G401.6 (cell line): ENCODE measurements around the gene GOLGA6B.
"Not testable (repeated sequence)": the region's sequence is repeated elsewhere in the genome, so short reads cannot be mapped to it uniquely, and the experiment has no call there.

Experiments used
- FAIRE-seq: peaks from 2 replicates; lab custom pipeline; 2012; peaks lifted over from hg19 to GRCh38; lab: Jason Lieb, UNC

GOLGA6B gene, protein sequence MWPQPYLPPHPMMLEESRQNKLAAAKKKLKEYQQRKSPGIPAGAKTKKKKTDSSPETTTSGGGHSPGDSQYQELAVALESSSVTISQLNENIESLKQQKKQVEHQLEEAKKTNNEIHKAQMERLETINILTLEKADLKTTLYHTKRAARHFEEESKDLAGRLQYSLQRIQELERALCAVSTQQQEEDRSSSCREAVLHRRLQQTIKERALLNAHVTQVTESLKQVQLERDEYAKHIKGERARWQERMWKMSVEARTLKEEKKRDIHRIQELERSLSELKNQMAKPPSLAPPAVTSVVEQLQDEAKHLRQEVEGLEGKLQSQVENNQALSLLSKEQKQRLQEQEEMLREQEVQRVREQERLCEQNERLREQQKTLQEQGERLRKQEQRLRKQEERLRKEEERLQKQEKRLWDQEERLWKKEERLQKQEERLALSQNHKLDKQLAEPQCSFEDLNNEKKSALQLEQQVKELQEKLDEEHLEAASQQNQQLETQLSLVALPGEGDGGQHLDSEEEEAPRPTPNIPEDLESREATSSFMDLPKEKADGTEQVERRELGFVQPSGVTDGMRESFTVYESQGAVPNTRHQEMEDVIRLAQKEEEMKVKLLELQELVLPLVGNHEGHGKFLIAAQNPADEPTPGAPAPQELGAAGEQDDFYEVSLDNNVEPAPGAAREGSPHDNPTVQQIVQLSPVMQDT

DNA sequence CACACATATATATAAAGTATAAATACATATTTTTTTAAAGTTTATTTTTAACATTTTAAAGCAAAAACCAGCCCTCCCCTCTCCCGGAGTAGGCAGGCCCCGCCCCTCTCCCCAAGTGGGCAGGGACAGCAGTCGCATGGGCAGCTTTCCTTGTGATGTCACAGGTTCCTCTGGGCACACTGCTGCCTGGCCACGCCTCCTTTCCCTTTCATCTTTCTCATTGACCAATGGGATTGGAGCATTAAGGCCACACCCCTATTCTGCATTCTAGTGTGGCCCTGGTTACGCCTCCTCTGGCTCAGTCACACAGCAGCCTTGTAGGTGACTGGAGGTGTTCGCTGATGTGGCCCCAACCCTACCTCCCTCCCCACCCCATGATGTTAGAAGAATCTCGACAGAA lies at the start of gene GOLGA6B:
Gene GOLGA6B (plus strand): TSS at position 301 of the 400 bp plus-strand sequence. CDS start 41 bp downstream, at position 342.
- FAIRE-seq: not testable (repeated sequence)

DNA sequence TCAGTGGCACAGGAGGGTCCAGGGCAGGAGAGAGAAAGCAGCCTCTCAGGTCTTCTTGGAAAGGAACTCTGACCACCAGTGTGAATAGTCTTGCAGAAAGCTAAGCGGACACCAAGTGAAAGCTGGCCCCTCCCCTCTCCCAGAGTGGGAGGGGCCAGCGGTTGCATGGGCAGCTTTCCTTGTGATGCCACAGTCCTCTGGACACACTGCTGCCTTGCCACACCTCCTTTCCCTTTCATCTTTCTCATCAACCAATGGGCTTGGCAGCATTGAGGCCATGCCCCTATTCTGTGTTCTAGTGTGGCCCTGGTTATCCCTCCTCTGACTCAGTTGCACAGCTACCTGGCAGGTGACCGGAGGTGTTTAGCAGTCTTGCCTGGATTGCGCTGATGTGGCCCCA lies 49.7 kb upstream of the GOLGA6B start:
- no peak for FAIRE-seq

DNA sequence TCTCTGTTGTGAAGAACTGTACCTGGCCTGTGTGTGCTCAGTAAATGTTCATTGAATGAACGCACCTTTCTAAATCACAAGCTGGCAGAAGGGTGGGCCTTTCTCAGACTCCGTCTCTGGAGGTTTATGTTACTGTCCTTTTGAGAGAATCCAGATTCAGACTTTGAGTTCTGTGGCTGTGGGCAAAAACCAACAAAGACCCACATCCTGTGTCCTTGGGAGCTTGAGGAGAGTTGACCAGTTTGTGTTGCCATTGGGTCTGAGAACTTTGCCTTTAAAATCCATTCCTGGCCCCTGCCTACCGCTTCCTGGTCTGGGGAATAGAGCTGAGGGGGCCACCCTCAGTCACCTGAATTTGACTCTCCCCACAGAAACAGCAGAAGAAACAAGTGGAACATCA lies 46.4 kb upstream of the GOLGA6B start:
- not testable (repeated sequence) for FAIRE-seq

DNA sequence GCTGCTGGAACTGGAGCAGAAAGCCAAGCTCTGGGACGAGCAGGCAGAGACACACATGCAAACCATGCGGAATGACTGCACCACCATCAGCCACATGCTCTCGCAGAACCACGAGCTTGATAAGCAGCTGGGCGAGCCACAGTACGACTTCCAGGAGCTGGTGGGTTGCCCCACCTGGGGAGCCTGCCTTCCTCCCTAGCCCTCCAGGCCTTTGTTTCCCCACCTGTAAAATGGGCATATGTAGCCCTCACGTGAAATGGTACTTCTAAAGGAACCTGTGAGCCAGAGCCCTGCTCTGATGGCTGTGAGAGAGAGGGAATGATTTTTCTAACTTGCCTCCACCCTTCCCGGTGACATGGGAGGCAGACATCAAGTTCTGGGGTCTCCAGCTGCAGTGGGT lies 44.6 kb upstream of the GOLGA6B start:
- no peak for FAIRE-seq

DNA sequence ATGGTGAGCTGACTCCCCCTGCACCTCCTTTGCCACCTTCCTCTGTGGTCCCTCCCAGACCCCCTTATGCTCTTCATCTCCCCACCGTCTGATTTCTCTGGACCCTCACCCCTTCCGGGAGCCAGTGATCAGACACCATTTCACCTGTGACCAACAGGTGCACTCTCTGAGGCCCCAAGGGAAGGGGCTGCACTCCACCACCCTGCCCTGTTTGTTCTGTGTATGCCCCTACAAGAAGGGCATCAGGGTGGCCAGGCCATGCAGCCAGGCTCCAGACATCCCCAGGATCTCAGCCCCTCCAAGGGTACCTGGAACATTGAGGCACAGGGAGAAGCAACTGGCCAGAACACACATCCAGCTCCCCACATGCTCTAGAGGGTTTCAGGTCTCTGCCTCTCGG lies 42.2 kb upstream of the GOLGA6B start:
- FAIRE-seq: not testable (repeated sequence)

DNA sequence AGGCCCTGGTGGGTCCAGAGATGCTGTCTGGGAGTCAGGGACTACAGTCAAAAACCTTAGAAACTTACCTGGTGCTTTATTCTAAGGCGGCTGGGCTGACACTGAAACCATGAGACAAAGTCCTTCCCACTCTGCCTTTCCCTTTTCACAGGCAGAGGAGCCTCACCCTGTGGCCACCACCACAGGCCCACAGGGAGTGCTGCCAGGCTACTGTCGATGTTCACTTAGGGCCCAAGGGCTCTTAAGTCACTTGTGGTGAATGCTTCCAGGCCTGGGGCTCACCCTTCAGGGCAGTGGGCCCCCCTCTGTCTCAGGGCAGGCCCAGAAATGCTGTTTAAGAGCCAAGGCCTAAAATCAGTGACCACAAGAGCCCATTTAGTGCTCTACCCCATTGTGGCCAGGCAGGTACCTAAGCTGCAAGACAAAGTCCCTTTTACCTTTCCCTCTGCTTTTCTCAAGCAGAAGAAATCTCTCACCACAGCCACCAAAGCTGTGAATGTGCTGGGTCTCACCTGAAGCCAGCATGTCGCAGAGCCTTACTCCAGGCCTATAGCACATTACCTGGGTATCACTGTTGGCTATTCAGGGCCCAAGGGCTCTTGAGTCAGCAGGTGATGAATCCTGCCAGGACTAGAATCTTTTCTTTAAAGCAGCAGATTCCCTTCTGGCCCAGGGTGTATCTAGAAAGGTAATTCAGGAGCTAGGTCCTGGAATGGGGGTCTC lies 39.5 kb upstream of the GOLGA6B start:
- FAIRE-seq: no peak

DNA sequence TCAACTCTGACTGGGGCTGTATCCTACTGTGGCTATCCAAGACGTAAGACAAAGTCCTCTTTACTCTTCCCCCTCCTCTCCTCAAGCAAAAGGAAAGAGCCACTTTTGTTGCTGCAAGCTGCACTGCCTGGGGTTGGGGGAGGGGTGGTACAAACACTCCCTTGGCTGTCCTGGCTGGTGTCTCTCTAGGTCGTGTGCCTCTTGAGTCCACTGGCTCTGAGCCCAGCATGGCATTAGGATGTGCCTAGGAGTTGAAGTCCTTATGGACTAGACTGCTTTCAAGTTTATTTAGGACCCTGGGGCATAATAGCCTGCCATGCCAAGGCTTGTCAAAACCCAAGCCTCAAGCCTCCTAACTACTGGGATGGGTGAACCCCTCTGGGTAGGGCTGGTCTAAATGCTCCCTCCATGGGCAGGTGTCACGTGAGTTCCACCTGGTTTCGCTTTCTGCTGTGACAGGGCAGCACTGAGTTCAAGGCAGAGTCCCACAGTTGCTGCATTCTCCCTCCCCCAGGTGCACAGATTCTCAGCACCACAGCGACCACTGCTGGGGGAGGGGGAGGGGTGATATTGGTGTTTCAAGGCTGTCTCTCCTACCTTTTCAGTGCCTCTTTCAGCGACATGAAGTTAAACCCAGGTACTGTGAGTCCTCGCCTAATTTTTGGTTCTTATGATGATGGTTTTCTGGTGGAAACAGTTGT lies 38.8 kb upstream of the GOLGA6B start:
- not testable (repeated sequence) for FAIRE-seq

DNA sequence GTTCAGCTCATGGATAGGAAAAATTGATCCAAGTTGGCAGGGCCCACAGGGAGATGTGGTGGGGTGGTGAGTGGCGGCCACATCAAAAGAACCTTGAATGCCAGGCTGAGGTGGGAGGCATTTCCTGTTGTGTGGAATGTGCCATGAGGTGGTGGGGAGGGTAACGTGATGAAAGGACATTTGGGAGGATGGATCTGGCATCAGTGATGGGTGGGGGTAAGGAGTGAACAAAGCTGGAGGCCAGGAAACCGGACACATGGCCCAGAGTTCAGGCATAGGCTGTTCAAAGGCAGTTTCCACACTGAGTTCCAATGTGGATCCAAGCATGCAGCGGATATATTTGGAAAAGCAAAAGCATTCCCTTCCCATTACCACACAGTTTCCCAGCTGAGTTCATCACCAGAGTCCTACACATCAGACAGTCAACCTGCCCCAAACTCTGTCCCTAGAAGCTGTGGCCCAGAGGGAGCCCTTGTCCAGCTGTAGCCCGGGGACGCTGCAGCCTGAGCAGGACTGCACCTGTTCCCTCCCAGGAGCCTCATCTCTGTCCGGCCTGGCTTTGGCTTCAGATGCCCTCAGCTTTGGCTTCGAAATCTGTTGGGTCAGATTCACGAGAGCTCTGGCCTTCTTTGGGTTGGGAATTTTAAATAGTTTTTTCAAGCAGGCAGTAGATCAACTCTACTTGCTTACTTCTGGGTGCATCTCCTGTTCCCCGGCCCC lies 37.8 kb upstream of the GOLGA6B start:
- FAIRE-seq: no peak

DNA sequence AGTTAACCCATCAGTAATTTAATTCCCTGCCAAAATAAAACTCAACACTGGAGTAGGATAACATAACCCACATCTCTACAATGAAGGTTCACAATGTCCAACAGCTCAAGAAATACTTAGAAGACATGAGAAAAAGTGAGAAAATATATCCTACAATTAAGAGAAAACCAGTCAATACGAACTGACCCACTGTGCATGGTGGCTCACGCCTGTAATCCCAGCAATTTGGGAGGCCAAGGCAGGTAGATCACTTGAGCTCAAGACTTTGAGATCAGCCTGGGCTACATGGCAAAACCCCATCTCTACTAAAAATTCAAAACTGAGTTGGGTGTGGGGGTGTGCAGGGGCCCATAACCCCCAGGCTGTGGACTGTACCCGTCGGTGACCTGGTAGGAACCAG lies 30.6 kb upstream of the GOLGA6B start:
- FAIRE-seq: not testable (repeated sequence)

DNA sequence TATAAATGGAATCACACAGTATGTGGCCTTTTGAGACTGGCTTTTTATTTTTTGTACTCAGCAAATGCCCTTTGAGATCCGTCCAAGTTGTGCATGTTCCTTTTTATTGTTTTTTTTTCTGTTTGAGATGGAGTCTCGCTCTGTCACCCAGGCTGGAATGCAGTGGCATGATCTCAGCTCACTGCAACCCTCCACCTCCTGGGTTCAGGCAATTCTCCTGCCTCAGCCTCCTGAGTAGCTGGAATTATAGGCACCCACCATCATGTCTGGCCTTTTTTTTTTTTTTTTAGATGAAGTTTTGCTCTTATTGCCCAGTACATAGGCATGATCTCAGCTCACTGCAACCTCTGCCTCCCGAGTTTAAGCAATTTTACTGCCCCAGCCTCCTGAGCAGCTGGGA lies 28.3 kb upstream of the GOLGA6B start:
- not testable (repeated sequence) for FAIRE-seq

DNA sequence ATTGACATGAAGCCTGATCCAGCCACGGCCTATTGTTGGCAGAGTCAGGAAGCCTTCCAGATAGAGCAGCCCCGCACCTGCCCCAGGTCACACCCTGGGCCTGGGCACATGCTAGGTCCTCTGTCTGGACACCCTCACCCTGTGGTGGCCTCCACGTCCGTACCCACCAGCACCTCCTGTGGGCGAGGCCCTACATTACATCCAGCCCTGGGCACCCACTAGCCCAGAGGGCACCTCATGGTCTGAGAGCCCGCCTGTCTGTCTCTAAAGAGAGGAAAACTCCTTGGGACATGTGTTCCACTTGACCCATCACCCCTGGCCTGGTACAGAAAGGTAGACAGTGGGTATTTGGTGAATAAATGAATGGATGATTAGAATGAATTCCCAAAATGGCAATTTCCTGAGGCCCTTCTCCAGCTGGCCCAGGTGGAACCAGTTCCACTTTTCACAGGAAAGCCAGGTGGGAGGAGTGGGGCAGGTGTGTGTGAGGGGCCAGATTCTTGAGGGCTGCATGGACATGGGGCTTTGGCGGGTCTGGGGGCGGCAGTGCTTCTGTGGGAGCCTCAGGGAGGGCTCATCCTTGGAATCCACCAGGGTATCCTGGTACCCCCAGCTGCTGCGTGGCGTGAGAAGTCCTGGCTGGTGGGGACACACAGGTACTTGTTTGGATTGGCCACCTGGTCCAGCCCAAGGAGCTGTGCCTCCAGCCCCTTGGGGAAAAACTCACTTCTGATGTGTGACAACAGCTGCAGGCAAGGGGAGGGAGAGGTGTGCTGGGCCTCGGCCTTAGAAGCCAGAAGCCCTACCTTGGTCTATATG lies 26.0 kb upstream of the GOLGA6B start:
- FAIRE-seq: not testable (repeated sequence)

DNA sequence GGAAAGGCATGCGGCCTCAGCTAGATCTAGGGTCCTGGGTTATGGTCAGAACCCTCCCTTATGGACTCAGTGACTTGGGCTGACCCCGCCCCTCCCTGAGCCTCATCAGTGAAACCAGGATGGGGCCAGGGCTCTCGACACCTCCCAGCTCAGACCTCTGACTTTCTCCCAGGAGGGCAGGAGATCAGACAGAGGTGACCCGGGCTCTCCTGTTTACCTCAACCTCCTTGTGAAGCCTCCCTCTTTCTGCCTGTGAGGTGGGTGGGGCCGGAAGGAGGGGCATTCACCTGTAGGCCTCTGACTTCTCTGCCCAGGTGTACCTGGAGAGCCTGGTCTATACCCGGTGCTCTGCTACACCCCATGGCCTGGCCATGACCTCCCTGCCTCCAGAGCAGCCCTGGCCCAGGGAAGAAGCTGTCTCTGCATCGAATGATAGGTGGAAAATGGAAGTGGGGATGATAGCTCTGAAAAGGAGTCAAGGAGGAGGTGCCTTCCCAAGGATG lies 25.4 kb upstream of the GOLGA6B start:
- FAIRE-seq: not testable (repeated sequence)

DNA sequence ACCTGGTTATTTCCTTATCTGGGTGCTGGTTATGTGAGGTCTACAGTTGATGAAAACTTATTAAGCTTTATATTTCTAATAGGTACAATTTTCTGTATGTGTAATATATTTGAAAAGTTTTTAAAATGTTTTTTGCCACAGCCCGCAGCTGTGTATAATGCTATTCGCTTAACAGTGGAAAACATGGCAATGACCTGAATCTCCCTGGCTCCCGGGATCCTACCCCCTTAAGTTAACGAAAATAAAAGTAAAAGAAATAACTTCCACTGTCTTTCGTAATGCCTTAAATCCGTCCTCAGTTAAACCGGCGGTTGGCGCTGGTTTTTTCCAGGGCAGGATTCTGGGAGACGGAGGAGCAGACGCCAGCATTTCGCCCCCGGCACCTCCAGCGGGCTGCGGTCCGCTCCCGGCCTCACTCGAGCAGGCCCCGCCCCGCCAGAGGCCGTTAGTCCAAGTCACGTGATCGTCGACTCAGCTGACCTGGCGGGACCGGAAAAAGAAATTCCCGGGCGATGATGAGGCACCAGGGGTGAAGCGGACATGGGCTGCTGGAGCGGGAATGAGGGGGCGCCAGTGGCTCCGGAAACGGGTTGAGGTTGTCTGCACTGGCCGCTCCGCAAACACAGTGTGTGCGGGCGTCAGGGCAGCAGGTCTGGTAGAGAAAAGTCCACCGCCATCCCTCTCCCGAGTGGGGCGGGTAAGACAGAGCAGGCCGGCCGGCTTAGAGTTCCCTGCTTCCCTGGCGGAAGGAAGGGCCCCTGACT lies 17.8 kb upstream of the GOLGA6B start:
- not testable (repeated sequence) for FAIRE-seq

DNA sequence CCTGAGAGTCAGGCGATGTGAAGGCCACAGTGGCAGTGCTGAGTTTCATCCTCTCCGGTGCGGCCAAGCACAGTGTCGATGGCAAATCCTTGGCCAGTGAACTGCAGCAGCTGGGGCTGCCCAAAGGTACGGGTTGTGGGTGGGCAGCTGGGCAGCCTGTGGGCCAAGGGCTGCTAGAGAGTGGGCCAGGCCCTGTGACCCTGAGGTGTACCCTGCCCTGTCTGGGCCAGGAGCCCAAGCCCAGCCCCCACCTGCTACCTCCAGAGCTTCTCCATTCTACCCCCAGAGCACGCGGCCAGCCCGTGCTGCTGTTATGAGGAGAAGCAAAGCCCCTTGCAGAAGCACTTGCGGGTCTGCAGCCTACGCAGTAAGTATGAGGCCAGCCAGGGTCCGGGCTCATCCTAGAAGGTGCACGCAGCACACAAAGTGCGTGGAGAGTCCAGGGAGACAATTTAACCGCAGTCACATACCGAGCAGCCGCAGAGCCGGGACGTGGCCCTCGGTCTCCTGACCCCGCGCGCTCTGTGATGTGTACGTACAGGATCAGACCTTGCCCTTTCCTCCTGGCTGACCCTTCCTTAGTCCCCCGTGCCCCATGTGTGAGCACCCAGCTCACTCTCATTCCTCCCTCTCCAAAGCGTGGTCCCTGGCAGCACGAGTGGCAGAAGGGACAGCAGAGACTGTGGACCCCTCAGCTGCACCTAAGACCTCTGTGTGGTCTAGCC lies 14.6 kb upstream of the GOLGA6B start:
- not testable (repeated sequence) for FAIRE-seq

DNA sequence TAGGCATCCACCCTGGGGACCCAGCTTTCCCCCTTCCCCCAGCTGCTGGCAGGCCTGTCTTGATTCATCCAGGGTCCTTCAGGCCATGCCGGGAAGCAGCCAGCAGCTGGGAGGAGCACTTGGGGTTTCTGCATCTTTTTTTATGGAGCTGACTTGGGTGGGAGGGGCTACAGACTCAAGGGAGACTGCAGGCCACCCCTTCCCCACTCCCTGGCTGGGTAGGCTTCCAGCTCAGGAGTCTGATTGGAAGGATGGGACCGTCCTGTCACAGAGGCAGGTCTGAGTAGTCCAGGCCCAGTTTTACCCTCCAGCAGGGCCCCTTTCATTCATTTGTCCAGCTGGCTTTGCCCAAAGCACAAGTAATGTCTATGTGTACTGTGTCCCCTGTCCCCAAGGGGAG lies 12.2 kb upstream of the GOLGA6B start:
- not testable (repeated sequence) for FAIRE-seq

DNA sequence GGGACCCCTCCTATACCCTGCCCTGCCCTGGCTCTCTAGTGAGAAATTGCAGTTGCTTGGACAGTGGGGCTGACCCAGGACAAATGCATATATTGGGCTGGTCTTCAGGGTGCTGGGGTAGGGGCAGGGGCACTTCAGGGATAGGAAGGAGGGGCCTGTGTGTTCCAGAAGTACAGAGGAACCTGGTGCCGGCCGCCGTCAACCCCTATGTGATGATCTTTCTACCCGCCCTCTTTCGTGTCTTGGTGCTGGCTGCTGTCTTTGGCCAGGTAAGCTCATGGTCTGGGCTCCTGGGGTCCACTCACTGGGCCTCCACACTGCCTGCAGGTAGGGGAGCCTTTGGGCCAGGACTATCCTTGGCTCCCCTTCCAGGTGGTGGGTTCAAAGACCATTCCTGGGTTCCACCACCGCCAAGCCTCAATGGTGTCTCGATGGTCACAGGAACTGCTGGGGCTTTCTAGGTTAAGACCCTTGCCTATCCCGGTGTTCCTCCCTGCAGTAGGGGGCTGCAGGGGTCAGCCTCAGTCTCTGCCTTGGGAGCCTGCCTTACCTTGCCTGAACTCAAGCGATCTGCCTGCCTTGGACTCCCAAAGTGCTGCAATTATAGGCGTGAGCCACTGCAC lies 5.8 kb upstream of the GOLGA6B start:
- FAIRE-seq: not testable (repeated sequence)

DNA sequence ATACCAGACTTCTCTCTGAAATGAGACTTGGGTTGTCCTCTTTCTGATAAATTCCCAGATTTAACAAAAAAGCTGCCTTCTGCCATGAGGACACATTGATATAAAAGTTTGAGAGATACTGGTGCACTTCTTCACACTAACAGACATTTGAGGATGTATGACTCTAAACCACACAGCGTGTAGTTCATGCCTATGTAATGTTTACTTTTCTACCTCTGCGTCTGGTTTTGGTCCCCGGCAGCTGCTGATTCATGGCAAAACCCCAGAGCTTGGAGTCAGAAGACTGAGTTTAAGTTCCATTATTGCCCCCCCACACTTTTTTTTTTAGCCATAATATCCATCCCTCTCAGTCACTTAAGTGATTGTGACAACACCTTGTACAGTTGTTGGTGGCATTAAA lies 1.5 kb downstream of the GOLGA6B start:
- FAIRE-seq: not testable (repeated sequence)

DNA sequence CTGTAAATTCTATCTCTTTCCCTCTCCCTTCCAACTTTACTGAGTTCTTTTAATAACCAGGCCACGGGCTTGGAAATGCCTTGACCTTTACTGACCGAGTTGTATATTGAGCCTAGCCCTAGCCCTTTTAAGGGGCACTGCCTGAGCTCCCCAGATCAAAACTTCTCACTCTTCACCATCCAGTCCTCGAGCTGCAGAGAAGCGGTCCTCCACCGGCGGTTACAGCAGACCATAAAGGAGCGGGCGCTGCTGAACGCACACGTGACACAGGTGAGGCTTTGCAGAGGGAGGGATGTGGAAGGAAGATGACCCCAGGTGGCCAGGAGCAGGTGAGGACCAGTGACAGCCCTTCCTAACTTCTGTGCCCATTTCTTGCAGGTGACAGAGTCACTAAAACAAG lies 6.6 kb downstream of the GOLGA6B start:
- not testable (repeated sequence) for FAIRE-seq
